Measurements from ENCODE around the gene LTBP1.

The LTBP1 gene

GRCh38 chr2:33307659-33308270 lies 361.0 kb downstream of the LTBP1 start:
- H2BK120ac ChIP-seq (ENCODE audit: low read depth, low read length) = no peak overlapping the region
- no peaks in the 10 kb centered on the region for H3K27me3 ChIP-seq (ENCODE audit: insufficient read depth, low read length, poor library complexity)
- H4K8ac ChIP-seq (ENCODE audit: low read depth, low read length) = no peak overlapping the region
- H3K9ac ChIP-seq (ENCODE audit: low read length) = no peak overlapping the region
- DNase-seq = no peak
- H4K5ac ChIP-seq (ENCODE audit: low read length) = no peak overlapping the region
- no peak overlapping the region for H2BK5ac ChIP-seq (ENCODE audit: low read length)
- no peak overlapping the region for H3K27ac ChIP-seq (ENCODE audit: low read depth, low read length)
- no CpG with 5 or more reads among the region's 9 CpGs for WGBS (ENCODE audit: extremely low coverage, insufficient coverage, low lambda C conversion rate)
- H2BK15ac ChIP-seq (replicated peaks; ENCODE audit: low read depth) = no peak overlapping the region
- H3K18ac ChIP-seq (ENCODE audit: low read length) = no peak overlapping the region
- no peak overlapping the region for H3K4me2 ChIP-seq (ENCODE audit: low read length)
- no peak overlapping the region for H3K4ac ChIP-seq (ENCODE audit: low read depth, low read length)
- H3K4me1 ChIP-seq (ENCODE audit: control insufficient read depth, low read depth, low read length) = no peaks in the 10 kb centered on the region
- H3K23ac ChIP-seq (ENCODE audit: low read length) = no peak overlapping the region
- H2AK5ac ChIP-seq (ENCODE audit: low read length) = no peak overlapping the region
- H3K56ac ChIP-seq (ENCODE audit: low read length) = no peak overlapping the region
- no peaks in the 10 kb centered on the region for H3K79me1 ChIP-seq (ENCODE audit: low read length)
- no peak overlapping the region for H3K4me3 ChIP-seq (ENCODE audit: low read length)
- no peaks in the 10 kb centered on the region for H3K36me3 ChIP-seq (ENCODE audit: control insufficient read depth, insufficient read depth, low read length)
- no peaks in the 10 kb centered on the region for H3K79me2 ChIP-seq (ENCODE audit: control insufficient read depth, insufficient read depth, low read length)

- Histone ChIP-seq H2BK5ac (ENCODE audit: low read length) (no peak overlapping the region), H3K27ac (ENCODE audit: low read depth, low read length) (no peak overlapping the region), H3K4me1 (ENCODE audit: control insufficient read depth, low read depth, low read length) (no peaks in the 10 kb centered on the region), H3K18ac (ENCODE audit: low read length) (no peak overlapping the region), H3K27me3 (ENCODE audit: insufficient read depth, low read length, poor library complexity) (no peaks in the 10 kb centered on the region), H4K8ac (ENCODE audit: low read depth, low read length) (no peak overlapping the region), H2AK5ac (ENCODE audit: low read length) (no peak overlapping the region), H3K4me3 (ENCODE audit: low read length) (no peak overlapping the region), H3K23ac (ENCODE audit: low read length) (no peak overlapping the region), H4K5ac (ENCODE audit: low read length) (no peak overlapping the region), H3K79me2 (ENCODE audit: control insufficient read depth, insufficient read depth, low read length) (no peaks in the 10 kb centered on the region), H3K56ac (ENCODE audit: low read length) (no peak overlapping the region), H2BK120ac (ENCODE audit: low read depth, low read length) (no peak overlapping the region), H3K4ac (ENCODE audit: low read depth, low read length) (no peak overlapping the region), H2BK15ac (replicated peaks; ENCODE audit: low read depth) (no peak overlapping the region), H3K79me1 (ENCODE audit: low read length) (no peaks in the 10 kb centered on the region), H3K9ac (ENCODE audit: low read length) (no peak overlapping the region), H3K4me2 (ENCODE audit: low read length) (no peak overlapping the region), H3K36me3 (ENCODE audit: control insufficient read depth, insufficient read depth, low read length) (no peaks in the 10 kb centered on the region)
- no CpG with 5 or more reads among the region's 4 CpGs for WGBS (ENCODE audit: extremely low coverage, insufficient coverage, low lambda C conversion rate)
- DNase-seq = no peak
Observed at GRCh38 chr2:33312355-33312754, 365.6 kb downstream of the LTBP1 start.

DNA sequence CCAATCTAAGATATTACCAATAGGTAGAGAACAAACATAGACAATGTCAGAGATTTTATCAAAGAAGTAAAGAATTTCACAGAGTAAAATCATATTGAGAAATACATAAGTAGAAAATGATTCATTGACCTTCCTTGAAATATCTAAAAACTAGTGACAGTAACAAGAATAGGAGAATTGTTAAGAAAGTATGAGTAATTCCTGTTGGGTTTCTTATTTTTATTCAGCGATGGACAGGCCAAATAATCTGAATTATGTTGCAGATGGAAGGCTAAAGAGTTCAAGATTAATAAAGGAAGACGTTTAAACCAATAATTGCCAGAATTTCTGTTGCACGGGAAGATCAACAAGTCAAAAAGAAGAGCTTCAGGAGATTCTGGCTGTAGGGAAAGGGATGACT lies 366.3 kb downstream of the LTBP1 start:
- no peak overlapping the region for H3K4me2 ChIP-seq (ENCODE audit: low read length)

DNA sequence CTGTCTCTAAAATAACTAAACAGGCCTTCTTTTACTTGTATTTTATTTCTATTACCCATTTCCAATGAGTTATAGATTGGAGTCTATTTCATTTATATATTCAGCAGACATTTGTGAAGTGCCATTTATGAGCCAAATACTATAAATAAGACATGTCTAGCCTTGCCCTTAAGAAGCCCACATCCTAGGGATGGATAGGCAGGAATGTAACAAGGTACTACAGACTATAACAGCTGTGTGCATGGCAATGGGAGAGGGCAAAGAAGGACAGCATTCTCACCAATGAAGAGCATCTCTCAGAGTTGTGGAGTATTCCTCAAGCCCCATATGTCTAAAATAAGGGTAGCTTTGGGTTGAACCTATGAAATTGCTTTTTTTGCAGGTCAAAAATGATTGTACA lies 367.8 kb downstream of the LTBP1 start:
- Histone ChIP-seq H3K27ac (ENCODE audit: low read depth, low read length) (no peak overlapping the region), H3K4me1 (ENCODE audit: control insufficient read depth, low read depth, low read length) (no peaks in the 10 kb centered on the region), H3K4me3 (ENCODE audit: low read length) (no peak overlapping the region), H3K79me1 (ENCODE audit: low read length) (no peaks in the 10 kb centered on the region), H2BK120ac (ENCODE audit: low read depth, low read length) (no peak overlapping the region), H3K79me2 (ENCODE audit: control insufficient read depth, insufficient read depth, low read length) (no peaks in the 10 kb centered on the region), H3K4ac (ENCODE audit: low read depth, low read length) (no peak overlapping the region), H4K8ac (ENCODE audit: low read depth, low read length) (no peak overlapping the region), H3K4me2 (ENCODE audit: low read length) (no peak overlapping the region), H4K5ac (ENCODE audit: low read length) (no peak overlapping the region), H3K9ac (ENCODE audit: low read length) (no peak overlapping the region), H3K36me3 (ENCODE audit: control insufficient read depth, insufficient read depth, low read length) (no peaks in the 10 kb centered on the region), H3K27me3 (ENCODE audit: insufficient read depth, low read length, poor library complexity) (no peaks in the 10 kb centered on the region), H2BK5ac (ENCODE audit: low read length) (no peak overlapping the region), H3K56ac (ENCODE audit: low read length) (no peak overlapping the region), H2AK5ac (ENCODE audit: low read length) (no peak overlapping the region), H3K18ac (ENCODE audit: low read length) (no peak overlapping the region), H3K23ac (ENCODE audit: low read length) (no peak overlapping the region), H2BK15ac (replicated peaks; ENCODE audit: low read depth) (no peak overlapping the region)
- no peak for DNase-seq

More for the DNA sequence above, 366.3 kb downstream of the LTBP1 start:
- no peak overlapping the region for H3K4me3 ChIP-seq (ENCODE audit: low read length)
- H3K56ac ChIP-seq (ENCODE audit: low read length) = no peak overlapping the region
- no peak overlapping the region for H3K9ac ChIP-seq (ENCODE audit: low read length)
- H2BK120ac ChIP-seq (ENCODE audit: low read depth, low read length) = no peak overlapping the region
- H4K5ac ChIP-seq (ENCODE audit: low read length) = no peak overlapping the region
- no peaks in the 10 kb centered on the region for H3K27me3 ChIP-seq (ENCODE audit: insufficient read depth, low read length, poor library complexity)
- DNase-seq = no peak
- no peak overlapping the region for H4K8ac ChIP-seq (ENCODE audit: low read depth, low read length)
- H3K4ac ChIP-seq (ENCODE audit: low read depth, low read length) = no peak overlapping the region
- no peak overlapping the region for H2BK15ac ChIP-seq (replicated peaks; ENCODE audit: low read depth)
- no peak overlapping the region for H2AK5ac ChIP-seq (ENCODE audit: low read length)
- H2BK5ac ChIP-seq (ENCODE audit: low read length) = no peak overlapping the region
- H3K4me1 ChIP-seq (ENCODE audit: control insufficient read depth, low read depth, low read length) = no peaks in the 10 kb centered on the region
- H3K18ac ChIP-seq (ENCODE audit: low read length) = no peak overlapping the region
- no peaks in the 10 kb centered on the region for H3K79me2 ChIP-seq (ENCODE audit: control insufficient read depth, insufficient read depth, low read length)
- H3K23ac ChIP-seq (ENCODE audit: low read length) = no peak overlapping the region
- no peaks in the 10 kb centered on the region for H3K36me3 ChIP-seq (ENCODE audit: control insufficient read depth, insufficient read depth, low read length)
- H3K27ac ChIP-seq (ENCODE audit: low read depth, low read length) = no peak overlapping the region
- H3K79me1 ChIP-seq (ENCODE audit: low read length) = no peaks in the 10 kb centered on the region
- no CpG with 5 or more reads among the region's 3 CpGs for WGBS (ENCODE audit: extremely low coverage, insufficient coverage, low lambda C conversion rate)

- H2BK5ac ChIP-seq (ENCODE audit: low read length) = no peak overlapping the region
- no peak overlapping the region for H3K18ac ChIP-seq (ENCODE audit: low read length)
- no peak overlapping the region for H2BK15ac ChIP-seq (replicated peaks; ENCODE audit: low read depth)
- no peaks in the 10 kb centered on the region for H3K79me2 ChIP-seq (ENCODE audit: control insufficient read depth, insufficient read depth, low read length)
- H4K8ac ChIP-seq (ENCODE audit: low read depth, low read length) = no peak overlapping the region
- H3K36me3 ChIP-seq (ENCODE audit: control insufficient read depth, insufficient read depth, low read length) = no peaks in the 10 kb centered on the region
- H4K5ac ChIP-seq (ENCODE audit: low read length) = no peak overlapping the region
- no peak for DNase-seq
- H2AK5ac ChIP-seq (ENCODE audit: low read length) = no peak overlapping the region
- no peak overlapping the region for H3K56ac ChIP-seq (ENCODE audit: low read length)
- no peak overlapping the region for H3K4ac ChIP-seq (ENCODE audit: low read depth, low read length)
- WGBS (ENCODE audit: extremely low coverage, insufficient coverage, low lambda C conversion rate) = no CpG with 5 or more reads among the region's 1 CpG
- no peak overlapping the region for H3K4me2 ChIP-seq (ENCODE audit: low read length)
- no peak overlapping the region for H3K4me3 ChIP-seq (ENCODE audit: low read length)
- no peaks in the 10 kb centered on the region for H3K4me1 ChIP-seq (ENCODE audit: control insufficient read depth, low read depth, low read length)
- no peaks in the 10 kb centered on the region for H3K27me3 ChIP-seq (ENCODE audit: insufficient read depth, low read length, poor library complexity)
- H3K9ac ChIP-seq (ENCODE audit: low read length) = no peak overlapping the region
- no peak overlapping the region for H3K27ac ChIP-seq (ENCODE audit: low read depth, low read length)
- H3K23ac ChIP-seq (ENCODE audit: low read length) = no peak overlapping the region
- H3K79me1 ChIP-seq (ENCODE audit: low read length) = no peaks in the 10 kb centered on the region
- no peak overlapping the region for H2BK120ac ChIP-seq (ENCODE audit: low read depth, low read length)
Observed at GRCh38 chr2:33316328-33316727, 369.6 kb downstream of the LTBP1 start.

DNA sequence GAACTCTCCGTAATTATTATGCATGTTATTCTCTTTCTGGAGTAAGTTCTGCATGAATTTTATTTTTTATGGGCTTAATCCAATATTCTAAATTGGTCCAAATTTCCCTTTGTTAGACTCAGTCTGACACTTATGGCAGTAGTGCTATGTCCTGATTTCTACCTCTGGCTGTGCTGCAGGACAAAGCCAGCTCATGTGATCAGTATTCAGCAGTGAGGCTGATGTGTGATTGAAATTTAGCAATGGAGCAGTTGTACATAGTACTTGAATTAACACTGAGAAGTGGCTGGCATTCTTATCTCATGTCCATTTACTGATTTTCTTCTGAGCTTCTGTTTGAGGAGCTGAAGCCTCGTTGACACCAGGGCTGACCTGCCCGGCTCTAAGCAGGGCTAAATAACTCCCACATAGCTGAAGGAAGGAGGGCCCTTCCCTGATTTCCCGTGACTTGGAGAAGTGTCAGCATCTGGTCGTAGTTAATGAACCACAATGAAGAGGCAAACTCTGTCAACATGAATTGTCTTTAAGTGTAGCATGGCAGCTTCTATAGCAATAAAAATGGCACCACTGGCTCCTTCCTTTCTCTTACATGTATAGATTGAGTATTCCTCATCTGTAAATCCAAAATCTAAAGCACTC lies 370.7 kb downstream of the LTBP1 start:
- DNase-seq = no peak
- Histone ChIP-seq H3K56ac (ENCODE audit: low read length) (no peak overlapping the region), H3K9ac (ENCODE audit: low read length) (no peak overlapping the region), H3K23ac (ENCODE audit: low read length) (no peak overlapping the region), H3K4me1 (ENCODE audit: control insufficient read depth, low read depth, low read length) (no peaks in the 10 kb centered on the region), H3K27me3 (ENCODE audit: insufficient read depth, low read length, poor library complexity) (no peaks in the 10 kb centered on the region), H2BK5ac (ENCODE audit: low read length) (no peak overlapping the region), H3K27ac (ENCODE audit: low read depth, low read length) (no peak overlapping the region), H2BK15ac (replicated peaks; ENCODE audit: low read depth) (no peak overlapping the region), H3K79me2 (ENCODE audit: control insufficient read depth, insufficient read depth, low read length) (no peaks in the 10 kb centered on the region), H3K4ac (ENCODE audit: low read depth, low read length) (no peak overlapping the region), H3K79me1 (ENCODE audit: low read length) (no peaks in the 10 kb centered on the region), H2AK5ac (ENCODE audit: low read length) (no peak overlapping the region), H3K4me2 (ENCODE audit: low read length) (no peak overlapping the region), H4K5ac (ENCODE audit: low read length) (no peak overlapping the region), H3K36me3 (ENCODE audit: control insufficient read depth, insufficient read depth, low read length) (no peaks in the 10 kb centered on the region), H3K18ac (ENCODE audit: low read length) (no peak overlapping the region), H2BK120ac (ENCODE audit: low read depth, low read length) (no peak overlapping the region), H3K4me3 (ENCODE audit: low read length) (no peak overlapping the region), H4K8ac (ENCODE audit: low read depth, low read length) (no peak overlapping the region)
- WGBS (ENCODE audit: extremely low coverage, insufficient coverage, low lambda C conversion rate) = no CpG with 5 or more reads among the region's 5 CpGs

All from mesendoderm (in vitro differentiated cells).